Amniotic stem cell (primary cell): ENCODE measurements around the gene CD48.
A peak's percentile ranks its signal among the peaks of the same experiment; 100 is the strongest.
"Not testable (repeated sequence)": the region's sequence is repeated elsewhere in the genome, so short reads cannot be mapped to it uniquely, and the experiment has no call there.

Experiments
- DNase-seq: peaks from one replicate; lab custom pipeline; 2025; lab: John Stamatoyannopoulos, UW

CD48 gene

DNA sequence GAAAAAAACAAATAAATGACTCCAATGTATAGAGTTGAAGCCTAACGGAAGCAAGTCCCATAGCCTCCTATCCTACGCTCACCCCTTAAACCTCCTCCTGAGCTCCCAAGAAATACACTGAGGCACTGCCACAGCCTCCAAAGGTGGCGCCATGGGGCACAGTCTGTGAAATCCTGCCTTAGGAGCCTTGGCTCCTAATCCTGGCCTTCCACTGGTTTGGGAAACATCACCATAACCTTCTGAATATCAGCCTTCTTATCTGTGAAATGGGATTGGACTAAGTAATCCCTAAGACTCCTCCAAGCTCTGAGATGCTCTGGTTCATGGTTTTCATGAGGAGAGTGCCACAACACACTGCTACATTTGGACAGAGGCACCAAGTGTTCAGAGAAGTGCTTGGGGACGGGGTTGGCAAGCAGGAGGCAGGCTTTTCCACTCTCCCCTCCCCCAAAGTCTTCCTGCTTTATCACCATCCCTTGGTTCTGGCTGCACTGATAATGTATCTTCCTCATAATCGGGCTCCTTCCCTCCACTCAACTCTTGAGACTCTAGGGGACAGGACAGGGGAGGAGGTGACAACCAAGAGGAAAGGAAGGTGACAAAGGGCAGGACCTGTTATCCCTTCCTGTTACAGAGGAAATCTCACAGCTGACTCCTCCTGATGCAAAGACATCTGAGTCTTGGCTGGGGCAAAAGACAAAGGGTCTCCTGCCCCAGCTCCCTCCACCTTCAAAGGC lies 30.2 kb upstream of the CD48 start:
- DNase-seq = no peak

- DNase-seq = no peak
Observed at GRCh38 chr1:160741092-160741501, 29.5 kb upstream of the CD48 start.

DNA sequence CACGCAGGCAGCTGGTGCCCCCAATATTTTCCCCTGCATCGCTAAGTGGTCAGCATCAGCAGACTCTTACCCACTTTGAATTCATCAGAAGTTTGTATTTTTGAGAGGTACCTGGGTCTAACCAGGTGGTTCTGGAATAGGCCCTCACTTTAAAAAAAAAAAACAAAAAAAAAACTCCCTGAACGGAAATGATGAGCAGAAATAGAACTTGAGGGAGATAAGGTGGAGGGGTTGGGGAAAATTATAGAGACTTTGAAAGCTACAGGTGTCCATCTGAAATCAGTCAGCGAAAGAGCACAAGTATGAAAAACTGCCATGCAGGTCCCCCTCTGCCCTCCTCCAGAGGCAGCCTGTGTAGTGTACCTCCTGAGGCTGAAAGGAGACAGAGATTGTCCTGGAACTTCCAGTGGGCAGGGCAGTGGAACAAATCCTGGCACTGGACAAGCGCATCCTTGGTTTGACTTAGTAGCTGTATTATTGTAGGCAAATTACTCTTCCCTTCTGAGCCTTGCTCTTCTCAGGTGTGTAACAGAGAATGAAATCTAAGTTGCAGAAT lies 28.6 kb upstream of the CD48 start:
- no peak for DNase-seq

DNA sequence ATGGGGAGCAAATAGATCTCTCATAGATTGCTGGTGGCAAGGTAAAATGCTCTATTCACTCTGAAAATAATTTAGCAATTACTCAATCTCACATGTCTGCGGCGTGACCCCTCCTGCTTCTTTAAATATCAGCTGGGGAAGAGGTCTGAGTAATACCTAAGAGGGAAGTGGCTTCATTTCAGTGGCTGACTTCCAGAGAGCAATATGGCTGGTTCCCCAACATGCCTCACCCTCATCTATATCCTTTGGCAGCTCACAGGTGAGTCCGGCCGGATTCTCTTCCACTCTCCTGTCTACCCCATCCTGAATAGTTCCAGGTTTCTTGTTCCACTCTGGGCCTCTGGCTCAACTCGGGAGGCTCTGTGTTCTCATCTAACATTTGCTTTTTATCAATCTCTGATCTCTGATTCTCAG lies 27.5 kb upstream of the CD48 start, which contains the start of gene SLAMF7:
TSS of gene SLAMF7 (plus strand) at position 150 of the 414 bp plus-strand sequence. CDS start at position 205, 55 bp downstream.
- DNase-seq = no peak

- no peak for DNase-seq
Observed at GRCh38 chr1:160738271-160738670, 26.6 kb upstream of the CD48 start.

- no peak for DNase-seq
Observed at GRCh38 chr1:160734301-160734700, 22.7 kb upstream of the CD48 start.

- no peak for DNase-seq
Observed at GRCh38 chr1:160733898-160734297, 22.3 kb upstream of the CD48 start.

GRCh38 chr1:160731990-160732389 lies 20.4 kb upstream of the CD48 start:
- DNase-seq = no peak

GRCh38 chr1:160731564-160731963 lies 19.9 kb upstream of the CD48 start:
- not testable (repeated sequence) for DNase-seq

- DNase-seq = no peak
Observed at GRCh38 chr1:160727316-160727640, 15.7 kb upstream of the CD48 start.

DNA sequence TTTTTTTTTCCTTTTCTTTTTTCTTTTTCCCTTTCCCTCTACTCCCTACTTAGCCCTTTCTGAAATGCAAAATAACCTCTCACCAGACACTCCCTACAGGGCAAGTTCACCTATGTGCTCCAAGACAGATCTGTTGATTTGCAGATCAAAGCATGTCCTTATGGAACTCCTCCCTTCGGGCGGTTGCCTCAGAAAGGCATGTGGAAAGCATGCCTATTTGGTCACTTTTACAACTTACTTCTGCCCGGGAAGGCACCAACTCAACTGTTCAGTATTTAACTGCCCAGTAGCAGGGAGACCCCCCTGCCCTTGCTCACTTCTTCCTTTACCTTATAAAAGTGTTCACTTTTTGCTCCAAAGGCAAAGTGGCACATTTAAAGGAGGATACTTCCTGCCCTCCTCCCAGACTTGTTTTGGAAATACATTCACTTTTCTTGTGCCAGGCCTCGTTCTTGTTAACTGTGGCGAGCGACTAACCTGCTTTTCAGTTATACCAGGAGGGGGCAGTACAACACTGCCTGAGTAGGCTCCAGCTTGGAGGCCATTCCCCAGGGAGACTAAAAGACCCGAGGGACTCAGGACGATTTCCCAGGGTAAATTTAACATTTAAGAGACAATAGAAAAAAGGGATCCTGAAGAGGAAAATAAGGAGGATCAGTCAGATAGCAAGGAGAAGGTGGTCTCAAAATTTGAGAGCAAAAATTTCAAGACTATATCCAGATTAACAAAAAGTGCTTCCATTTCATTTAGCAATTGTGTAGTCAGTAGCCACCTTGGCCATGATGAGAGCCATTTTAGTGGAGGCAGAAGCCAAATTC lies 15.1 kb upstream of the CD48 start:
- peak; percentile 8 for DNase-seq

- no peak for DNase-seq
Observed at GRCh38 chr1:160726114-160726497, 14.5 kb upstream of the CD48 start.

DNA sequence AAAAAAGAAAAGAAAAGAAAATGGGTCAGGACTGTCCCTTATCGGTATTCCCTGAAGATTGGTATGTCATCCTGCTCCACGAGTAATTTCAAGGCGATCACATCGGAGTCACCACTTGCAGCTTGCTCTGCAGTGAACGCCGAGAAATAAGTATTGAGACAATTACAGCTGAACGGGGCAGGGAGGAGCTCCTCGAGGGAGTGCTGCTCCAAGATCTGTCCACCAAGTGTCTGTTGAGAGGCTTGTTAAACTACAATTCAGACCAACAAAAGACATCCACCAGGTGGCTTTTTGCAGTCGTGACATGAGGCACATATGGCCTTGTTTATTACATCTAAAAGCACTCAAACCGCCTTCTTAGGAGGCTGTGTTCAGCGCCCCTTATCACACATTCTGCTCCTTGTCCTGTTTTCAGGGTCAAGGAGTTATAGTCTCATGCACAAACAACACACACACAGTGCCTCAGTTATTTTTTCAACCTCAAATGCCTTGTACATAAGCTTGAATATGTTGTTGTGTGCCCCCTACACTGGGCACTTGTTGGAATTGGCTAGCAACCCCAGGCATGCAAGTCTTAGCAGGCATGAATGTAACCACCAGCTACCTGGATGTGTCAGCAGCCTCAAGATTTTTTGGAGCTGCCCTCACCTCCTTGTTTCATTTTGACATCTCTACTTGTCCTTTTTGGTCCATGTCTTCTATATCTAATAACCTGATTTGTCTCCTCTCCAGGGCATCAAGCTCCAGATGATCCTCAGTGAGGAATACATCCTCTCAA lies 13.0 kb upstream of the CD48 start:
- no peak for DNase-seq

GRCh38 chr1:160723332-160723731 lies 11.7 kb upstream of the CD48 start:
- DNase-seq = no peak

DNA sequence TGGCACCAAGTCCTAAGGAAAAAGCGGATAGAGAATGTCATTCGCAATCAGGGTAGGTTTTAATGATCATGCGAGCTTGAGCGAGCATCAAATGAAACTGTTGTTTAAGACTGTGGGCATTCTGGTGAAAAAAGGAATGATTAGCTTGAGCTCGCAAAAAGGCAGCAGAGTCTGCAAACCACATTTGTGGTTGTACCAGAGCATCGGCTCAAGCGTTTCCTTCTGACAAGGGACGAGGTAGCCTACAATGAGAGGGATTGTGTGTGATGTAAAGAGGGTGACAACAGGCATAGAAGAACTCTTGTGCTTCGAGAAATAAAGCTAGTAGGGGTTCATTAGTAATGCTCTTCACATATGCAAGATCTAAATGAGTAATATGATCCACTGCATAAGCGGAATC lies 11.1 kb upstream of the CD48 start:
- no peak for DNase-seq

DNA sequence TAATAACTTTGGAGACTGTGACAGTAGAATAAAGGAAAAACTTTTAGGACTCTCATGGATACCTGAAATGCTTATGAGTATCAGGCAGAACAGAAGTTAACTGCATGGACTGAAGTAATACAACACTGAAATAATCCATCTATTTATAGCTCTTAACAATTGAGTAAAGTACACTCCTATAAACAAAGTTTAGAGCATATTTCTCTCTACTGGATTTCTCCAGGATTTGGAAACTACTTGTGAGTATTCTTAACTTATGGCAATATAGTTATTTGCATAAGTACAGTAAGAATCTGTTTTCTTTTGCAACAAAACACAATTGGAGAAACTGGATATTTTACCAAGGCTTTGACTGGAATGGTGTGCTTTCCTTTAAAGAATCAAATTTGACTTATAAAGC lies 9.9 kb upstream of the CD48 start:
- no peak for DNase-seq

GRCh38 chr1:160720356-160721085 lies 8.9 kb upstream of the CD48 start:
- no peak for DNase-seq

- DNase-seq = no peak
Observed at GRCh38 chr1:160718210-160718609, 6.6 kb upstream of the CD48 start.

DNA sequence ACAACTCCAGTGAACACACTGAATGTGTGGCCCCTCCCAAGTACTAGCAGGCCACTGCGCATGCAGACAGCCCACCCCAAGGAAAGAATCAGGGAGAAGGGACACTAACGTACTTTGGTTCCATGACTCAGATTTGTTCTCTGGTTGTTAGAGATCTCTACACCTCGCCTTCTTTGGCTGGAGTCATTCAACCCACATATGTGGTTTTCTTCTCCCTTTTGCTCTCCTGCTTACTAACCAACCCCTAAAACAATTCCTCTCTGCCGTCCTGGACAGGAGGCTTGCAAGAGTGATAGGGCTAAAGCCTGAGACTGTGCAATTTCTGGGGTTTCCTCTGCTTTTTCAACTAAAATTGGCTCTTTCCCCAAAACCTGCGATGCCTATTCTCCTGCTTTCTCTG lies 5.7 kb upstream of the CD48 start:
- DNase-seq = no peak

DNA sequence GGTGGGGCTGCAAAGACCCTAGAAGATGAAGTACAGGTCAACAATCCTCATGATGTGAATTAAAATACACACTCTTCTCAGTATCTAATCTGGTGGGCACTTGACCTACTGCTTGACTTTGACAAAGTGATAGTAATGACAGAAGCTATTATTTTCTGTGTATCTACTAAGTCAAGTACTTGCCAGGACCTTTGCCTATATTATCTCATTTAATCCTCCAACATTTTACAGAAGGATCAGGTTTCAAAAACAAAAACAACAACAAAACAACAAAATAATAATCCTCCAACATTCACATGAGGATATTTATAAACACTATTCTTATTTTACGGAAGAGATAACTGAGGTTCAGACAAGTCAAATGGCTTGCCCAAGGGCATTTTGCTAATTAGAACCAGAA lies 4.4 kb upstream of the CD48 start:
- no peak for DNase-seq

DNA sequence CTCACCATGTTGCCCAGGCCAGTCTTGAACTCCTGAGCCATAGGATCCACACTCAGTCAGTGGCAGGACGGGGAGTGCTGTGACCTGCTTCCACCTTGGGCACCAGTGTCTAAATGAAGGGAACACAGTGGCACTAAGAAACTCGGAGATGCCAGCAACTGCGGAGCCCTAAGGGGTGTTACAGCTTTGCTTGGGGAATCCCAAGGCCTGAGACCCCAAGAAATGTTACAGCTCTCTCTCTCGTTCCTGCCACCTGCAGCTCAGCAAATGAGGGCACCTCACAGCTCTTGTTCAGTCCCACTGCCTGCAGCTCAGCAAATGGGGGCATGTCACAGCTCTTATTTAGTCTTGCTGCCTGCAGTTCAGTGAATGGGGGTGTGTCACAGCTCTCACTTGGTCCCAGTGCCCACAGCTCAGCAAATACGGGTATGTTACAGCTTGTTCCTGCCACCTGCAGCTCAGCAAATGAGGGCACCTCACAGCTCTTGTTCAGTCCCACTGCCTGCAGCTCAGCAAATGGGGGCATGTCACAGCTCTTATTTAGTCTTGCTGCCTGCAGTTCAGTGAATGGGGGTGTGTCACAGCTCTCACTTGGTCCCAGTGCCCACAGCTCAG lies 2.5 kb upstream of the CD48 start:
- DNase-seq = not testable (repeated sequence)
